Skeletal muscle tissue (tissue), 4 donors: ENCODE data around the gene ZC3H12A. TPM values are rescaled to one million over a fixed set of nuclear protein-coding genes. Genes with fewer than 3 reads are reported as not detected.
A peak's percentile ranks its signal among the peaks of the same experiment; 100 is the strongest.
"Not testable (repeated sequence)": the region's sequence is repeated elsewhere in the genome, so short reads cannot be mapped to it uniquely, and the experiment has no call there.

Experiments used
- H3K27ac ChIP-seq: one replicate; pipeline ENCODE4 v1.7.0; 2013; ENCODE audit warnings: mild to moderate bottlenecking, low read depth, low read length, inconsistent platforms
- H3K27me3 ChIP-seq, 3 donors: one replicate each; pipeline ENCODE4 v1.7.0; 2013; ENCODE audit warnings: low read length in 3 of 3; ENCODE audit not compliant: control insufficient read depth in 3 of 3, insufficient read depth in 3 of 3
- H3K36me3 ChIP-seq, 3 donors: one replicate each; pipeline ENCODE4 v1.7.0; 2013; ENCODE audit warnings: low read length in 3 of 3; ENCODE audit not compliant: control insufficient read depth in 3 of 3, insufficient read depth in 3 of 3
- H3K4me1 ChIP-seq, 3 donors: one replicate each; pipeline ENCODE4 v1.7.0; 2013; ENCODE audit warnings: low read length in 3 of 3, mild to moderate bottlenecking in 3 of 3; ENCODE audit not compliant: control insufficient read depth in 3 of 3, insufficient read depth in 3 of 3
- H3K4me3 ChIP-seq, 3 donors: one replicate each; pipeline ENCODE4 v1.7.0; 2013; ENCODE audit warnings: low read length in 3 of 3
- H3K9ac ChIP-seq, 3 donors: one replicate each; pipeline ENCODE4 v1.7.0; 2013; ENCODE audit warnings: low read length in 3 of 3, mild to moderate bottlenecking in 3 of 3, moderate library complexity in 2 of 3, low read depth in 1 of 3
- H3K9me3 ChIP-seq, 3 donors: one replicate each; pipeline ENCODE4 v1.7.0; 2013; ENCODE audit warnings: low read length in 3 of 3; ENCODE audit not compliant: control insufficient read depth in 3 of 3
- total RNA-seq: library from RNA; depleted of rRNA; stranded (reverse); fragments of >200 nt; gene quantifications from one replicate; pipeline ENCODE4 v1.2.3, GENCODE V29; 2014
- donor health status: Osteomylitis.

Gene ZC3H12A
- total RNA-seq, 1 donor from 2014 or later, result 1.0 TPM

- peaks cover 12 to 25% (median 23%) of the 10 kb centered on the region in 3 donors for H3K36me3 ChIP-seq
These were observed 21.5 kb downstream of the ZC3H12A start for GRCh38 chr1:37495875-37496274.

GRCh38 chr1:37497832-37498231, 23.5 kb downstream of the ZC3H12A start:
- Histone ChIP-seq H3K9ac (no peak overlapping the region), H3K27ac (no peak overlapping the region), H3K4me1 (peaks cover 6 to 9% (median 9%) of the 10 kb centered on the region in 3 donors), H3K4me3 (no peak overlapping the region), H3K27me3 (no peaks in the 10 kb centered on the region), H3K9me3 (no peaks in the 10 kb centered on the region), H3K36me3 (peaks cover 10 to 28% (median 22%) of the 10 kb centered on the region in 3 donors)

More at GRCh38 chr1:37495875-37496274, 21.5 kb downstream of the ZC3H12A start:
- H3K9ac ChIP-seq, result no peak overlapping the region
- H3K27me3 ChIP-seq, result no peaks in the 10 kb centered on the region
- H3K27ac ChIP-seq, result no peak overlapping the region
- H3K4me1 ChIP-seq, result peaks cover 6 to 9% (median 9%) of the 10 kb centered on the region in 3 donors
- H3K4me3 ChIP-seq, result no peak overlapping the region
- no peaks in the 10 kb centered on the region for H3K9me3 ChIP-seq

GRCh38 chr1:37498872-37499617, 24.7 kb downstream of the ZC3H12A start:
- Histone ChIP-seq H3K9me3 (no peaks in the 10 kb centered on the region), H3K27me3 (no peaks in the 10 kb centered on the region), H3K9ac (peak overlapping the region in 1 of 3 donors; percentile 21), H3K36me3 (peaks cover 6 to 23% (median 14%) of the 10 kb centered on the region in 3 donors), H3K27ac (no peak overlapping the region), H3K4me1 (peaks cover 6 to 9% (median 9%) of the 10 kb centered on the region in 3 donors), H3K4me3 (no peak overlapping the region)

GRCh38 chr1:37501661-37502060, 27.3 kb downstream of the ZC3H12A start:
- no peak overlapping the region for H3K9ac ChIP-seq
- H3K27ac ChIP-seq, result no peak overlapping the region
- no peaks in the 10 kb centered on the region for H3K9me3 ChIP-seq
- no peaks in the 10 kb centered on the region for H3K27me3 ChIP-seq
- H3K4me3 ChIP-seq, result no peak overlapping the region
- H3K4me1 ChIP-seq, result peaks cover 6 to 9% (median 9%) of the 10 kb centered on the region in 3 donors
- peaks cover 11 to 29% (median 18%) of the 10 kb centered on the region in 3 donors for H3K36me3 ChIP-seq

- Histone ChIP-seq H3K9ac (no peak overlapping the region), H3K27ac (no peak overlapping the region), H3K27me3 (no peaks in the 10 kb centered on the region), H3K9me3 (no peaks in the 10 kb centered on the region), H3K36me3 (peaks cover 11 to 30% (median 21%) of the 10 kb centered on the region in 3 donors), H3K4me3 (no peak overlapping the region), H3K4me1 (peaks cover 6 to 9% (median 9%) of the 10 kb centered on the region in 3 donors)
These were observed 27.7 kb downstream of the ZC3H12A start for GRCh38 chr1:37502104-37502503.

GRCh38 chr1:37502791-37503190, 28.4 kb downstream of the ZC3H12A start:
- H3K27ac ChIP-seq, H3K9ac ChIP-seq, H3K4me1 ChIP-seq, H3K4me3 ChIP-seq, H3K27me3 ChIP-seq, H3K9me3 ChIP-seq: not testable (repeated sequence)
- peaks cover 11 to 32% (median 25%) of the 10 kb centered on the region in 3 donors for H3K36me3 ChIP-seq

GRCh38 chr1:37506740-37507139, 32.4 kb downstream of the ZC3H12A start:
- H3K4me1 ChIP-seq, result no peaks in the 10 kb centered on the region
- H3K36me3 ChIP-seq, result peaks cover 17 to 34% (median 29%) of the 10 kb centered on the region in 3 donors
- H3K9ac ChIP-seq, result no peak overlapping the region
- H3K4me3 ChIP-seq, result no peak overlapping the region
- no peak overlapping the region for H3K27ac ChIP-seq
- no peaks in the 10 kb centered on the region for H3K9me3 ChIP-seq
- no peaks in the 10 kb centered on the region for H3K27me3 ChIP-seq

GRCh38 chr1:37509181-37509580, 34.8 kb downstream of the ZC3H12A start:
- peaks cover 8 to 10% (median 9%) of the 10 kb centered on the region in 3 donors for H3K4me1 ChIP-seq
- no peak overlapping the region for H3K4me3 ChIP-seq
- no peaks in the 10 kb centered on the region for H3K27me3 ChIP-seq
- no peak overlapping the region for H3K9ac ChIP-seq
- peaks cover 21 to 44% (median 34%) of the 10 kb centered on the region in 3 donors for H3K36me3 ChIP-seq
- no peak overlapping the region for H3K27ac ChIP-seq
- H3K9me3 ChIP-seq, result no peaks in the 10 kb centered on the region

- Histone ChIP-seq H3K9ac (peak overlapping the region; percentile 70 to 81 (median 72)), H3K4me3 (peak overlapping the region; percentile 86 to 94 (median 88)), H3K9me3 (no peaks in the 10 kb centered on the region), H3K27ac (peak overlapping the region; percentile 76), H3K36me3 (peaks cover 10 to 23% (median 19%) of the 10 kb centered on the region in 3 donors), H3K27me3 (no peaks in the 10 kb centered on the region), H3K4me1 (peaks cover 13 to 17% (median 15%) of the 10 kb centered on the region in 3 donors)
These were observed 39.5 kb downstream of the ZC3H12A start for GRCh38 chr1:37513795-37514349.
